ENCODE measurements around the gene RC3H2.
"Not testable (repeated sequence)": the region's sequence is repeated elsewhere in the genome, so short reads cannot be mapped to it uniquely, and the experiment has no call there.

RC3H2 gene

GRCh38 chr9:122912671-122912963 lies 7.5 kb upstream of the RC3H2 start:
- DNase-seq (ENCODE audit: low read depth in 1 of 2, low spot score in 1 of 2): no peak
- in situ Hi-C loops (cut with HindIII; ENCODE audit: low pct_unique_long_range_greater_than_20kb, low sequenced_read_pairs): no loop called here
- TF ChIP-seq JUND (IDR thresholded peaks at IDR 0.05; ENCODE audit: low read depth): no peak

GRCh38 chr9:122906122-122906521 lies 963 bp upstream of the RC3H2 start:
- DNase-seq (ENCODE audit: low read depth in 1 of 2, low spot score in 1 of 2); in situ Hi-C loops (cut with HindIII; ENCODE audit: low pct_unique_long_range_greater_than_20kb, low sequenced_read_pairs): not testable (repeated sequence)

- DNase-seq (ENCODE audit: low read depth in 1 of 2, low spot score in 1 of 2): peak in 1 of 2 experiments; percentile 57
- no peak for TF ChIP-seq JUND (IDR thresholded peaks at IDR 0.05; ENCODE audit: low read depth)
- in situ Hi-C loops (cut with HindIII; ENCODE audit: low pct_unique_long_range_greater_than_20kb, low sequenced_read_pairs): no loop called here
Observed at GRCh38 chr9:122904466-122904822, 715 bp downstream of the RC3H2 start.

DNA sequence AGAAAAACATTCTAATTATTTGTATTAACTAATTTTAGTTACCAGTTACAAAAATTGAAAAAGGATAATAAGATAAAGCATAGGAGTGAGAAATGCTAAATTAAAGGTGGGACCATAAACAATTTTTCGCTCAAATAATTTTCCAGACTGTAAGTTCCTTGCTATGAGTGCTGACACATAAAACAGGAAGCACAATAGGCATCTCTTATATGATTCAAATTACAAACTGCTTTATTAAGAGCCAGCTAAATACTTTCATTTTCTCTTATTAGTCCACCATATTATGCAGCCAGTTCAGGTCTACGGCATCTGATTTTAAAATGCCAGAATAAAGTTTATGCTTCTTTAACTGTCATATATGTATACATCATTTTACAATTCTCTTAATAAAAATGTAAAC lies 4.4 kb downstream of the RC3H2 start:
- in situ Hi-C loops (cut with HindIII; ENCODE audit: low pct_unique_long_range_greater_than_20kb, low sequenced_read_pairs): no loop called here
- no peak for DNase-seq (ENCODE audit: low read depth in 1 of 2, low spot score in 1 of 2)
- TF ChIP-seq JUND (IDR thresholded peaks at IDR 0.05; ENCODE audit: low read depth): no peak

DNA sequence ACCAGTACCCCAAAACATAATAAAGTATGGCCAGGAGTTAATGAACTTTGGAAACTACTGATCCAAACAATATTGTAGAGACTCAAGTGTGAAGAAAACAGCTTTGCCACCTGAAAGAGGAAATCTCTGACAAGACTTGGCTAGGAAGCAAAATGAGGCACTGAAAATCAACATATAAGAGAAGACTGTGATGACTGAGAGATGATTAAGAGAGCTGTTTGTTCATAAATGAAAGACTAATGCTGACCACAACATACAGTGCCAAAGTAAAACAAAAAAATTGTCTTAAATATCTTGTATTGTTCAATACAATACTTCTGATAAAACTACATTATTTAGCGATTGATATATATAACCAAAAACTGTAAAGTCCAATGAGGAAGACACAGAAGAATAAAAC lies 7.2 kb downstream of the RC3H2 start:
- in situ Hi-C loops (cut with HindIII; ENCODE audit: low pct_unique_long_range_greater_than_20kb, low sequenced_read_pairs): no loop called here
- DNase-seq (ENCODE audit: low read depth in 1 of 2, low spot score in 1 of 2): no peak
- no peak for TF ChIP-seq JUND (IDR thresholded peaks at IDR 0.05; ENCODE audit: low read depth)

DNA sequence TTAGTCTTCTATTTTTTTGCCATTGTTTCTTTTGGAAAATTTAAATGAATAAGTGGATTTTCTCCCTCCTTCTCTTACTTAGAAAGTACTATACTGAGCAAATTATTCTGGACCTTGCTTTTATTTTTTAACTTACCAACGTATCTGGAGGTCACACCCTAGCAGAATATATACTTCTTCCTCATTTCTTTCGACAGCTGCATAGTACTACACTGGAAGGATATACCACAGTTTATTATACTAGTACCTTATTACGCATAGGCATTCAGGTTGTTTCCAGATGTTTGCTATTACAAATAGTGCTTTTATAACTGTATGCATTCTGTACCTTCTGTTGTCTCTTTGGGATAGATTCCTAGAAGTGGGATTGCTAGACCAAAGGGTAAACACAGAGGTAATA lies 16.7 kb downstream of the RC3H2 start:
- in situ Hi-C loops (cut with HindIII; ENCODE audit: low pct_unique_long_range_greater_than_20kb, low sequenced_read_pairs): no loop called here
- no peak for TF ChIP-seq JUND (IDR thresholded peaks at IDR 0.05; ENCODE audit: low read depth)
- no peak for DNase-seq (ENCODE audit: low read depth in 1 of 2, low spot score in 1 of 2)

DNA sequence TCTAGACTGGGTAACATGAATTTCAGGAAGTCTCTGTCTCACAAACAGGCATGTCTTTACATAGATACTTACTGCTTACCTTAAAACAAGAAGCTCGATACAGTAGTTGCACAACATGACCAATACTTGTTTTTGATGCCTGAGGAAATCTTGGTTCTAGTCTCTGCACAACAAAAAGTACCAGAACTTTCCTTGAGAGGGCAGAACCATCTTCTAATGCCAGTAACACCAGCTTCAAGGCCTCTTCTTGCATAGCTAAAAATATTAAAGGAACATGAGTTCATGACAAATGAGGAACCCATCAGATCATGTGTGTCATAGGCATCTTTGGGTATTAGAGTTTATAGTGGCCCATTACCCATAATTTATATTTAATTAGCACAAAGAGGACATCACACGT lies 22.0 kb downstream of the RC3H2 start:
- no peak for TF ChIP-seq JUND (IDR thresholded peaks at IDR 0.05; ENCODE audit: low read depth)
- no peak for DNase-seq (ENCODE audit: low read depth in 1 of 2, low spot score in 1 of 2)
- in situ Hi-C loops (cut with HindIII; ENCODE audit: low pct_unique_long_range_greater_than_20kb, low sequenced_read_pairs): no loop called here

DNA sequence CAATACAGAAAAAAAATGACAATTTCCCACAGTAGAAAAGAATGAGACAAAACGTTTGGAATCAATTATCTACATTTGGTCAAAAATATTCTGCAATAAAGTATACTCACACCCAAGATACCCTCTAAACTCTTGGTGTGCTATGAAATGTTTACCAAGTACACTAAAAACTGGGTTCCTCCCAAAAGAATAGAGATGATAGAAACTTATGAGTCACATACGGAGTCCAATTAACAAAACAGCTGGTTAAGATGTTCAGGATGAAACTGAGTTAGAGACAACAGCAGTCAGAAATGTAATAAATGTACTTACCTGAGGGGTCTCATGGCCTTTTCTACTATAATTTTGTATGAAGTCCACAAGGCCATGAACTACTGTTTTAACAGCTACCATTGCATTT lies 25.7 kb downstream of the RC3H2 start:
- no peak for DNase-seq (ENCODE audit: low read depth in 1 of 2, low spot score in 1 of 2)
- no peak for TF ChIP-seq JUND (IDR thresholded peaks at IDR 0.05; ENCODE audit: low read depth)
- in situ Hi-C loops (cut with HindIII; ENCODE audit: low pct_unique_long_range_greater_than_20kb, low sequenced_read_pairs): no loop called here

DNA sequence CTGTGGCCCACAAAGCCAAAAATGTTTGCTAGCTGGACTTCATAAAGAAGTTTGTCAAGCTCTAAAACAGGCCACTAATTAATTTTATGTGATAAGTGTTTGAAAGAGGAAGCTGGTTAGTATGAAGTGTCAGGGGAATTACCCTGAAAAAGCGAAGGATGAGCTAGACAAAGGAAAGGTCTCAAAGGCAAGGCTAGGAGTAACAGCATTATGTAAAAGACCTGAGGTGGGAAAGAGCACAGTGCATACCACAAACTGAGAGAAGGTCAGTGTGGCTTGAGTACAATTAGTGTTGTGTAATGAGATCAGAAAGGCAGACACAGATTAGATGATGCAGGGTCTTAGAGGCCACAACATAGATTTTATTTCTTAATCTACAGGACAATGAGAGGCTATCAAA lies 29.6 kb downstream of the RC3H2 start:
- no peak for DNase-seq (ENCODE audit: low read depth in 1 of 2, low spot score in 1 of 2)
- TF ChIP-seq JUND (IDR thresholded peaks at IDR 0.05; ENCODE audit: low read depth): no peak
- in situ Hi-C loops (cut with HindIII; ENCODE audit: low pct_unique_long_range_greater_than_20kb, low sequenced_read_pairs): no loop called here

GRCh38 chr9:122867276-122867675 lies 37.9 kb downstream of the RC3H2 start:
- in situ Hi-C loops (cut with HindIII; ENCODE audit: low pct_unique_long_range_greater_than_20kb, low sequenced_read_pairs); DNase-seq (ENCODE audit: low read depth in 1 of 2, low spot score in 1 of 2): not testable (repeated sequence)

DNA sequence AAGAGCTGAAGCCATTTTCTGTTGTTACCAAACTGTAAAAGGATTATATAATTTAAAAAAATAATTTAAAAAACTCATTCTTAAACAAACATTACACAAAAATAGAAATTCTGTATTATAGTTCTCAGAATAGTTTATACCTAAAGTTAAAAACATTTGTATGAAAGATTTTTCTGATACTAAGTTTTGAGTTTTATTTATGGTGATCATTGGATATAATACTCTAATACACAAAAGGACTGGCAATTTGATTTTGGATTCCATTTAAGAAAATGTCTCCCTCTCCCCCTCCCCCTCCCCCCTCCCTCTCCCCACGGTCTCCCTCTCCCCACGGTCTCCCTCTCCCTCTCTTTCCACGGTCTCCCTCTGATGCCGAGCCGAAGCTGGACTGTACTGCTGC lies 39.1 kb downstream of the RC3H2 start:
- no peak for DNase-seq (ENCODE audit: low read depth in 1 of 2, low spot score in 1 of 2)
- in situ Hi-C loops (cut with HindIII; ENCODE audit: low pct_unique_long_range_greater_than_20kb, low sequenced_read_pairs): no loop called here
- TF ChIP-seq JUND (IDR thresholded peaks at IDR 0.05; ENCODE audit: low read depth): no peak

GRCh38 chr9:122865300-122865699 lies 39.9 kb downstream of the RC3H2 start:
- TF ChIP-seq JUND (IDR thresholded peaks at IDR 0.05; ENCODE audit: low read depth): no peak
- in situ Hi-C loops (cut with HindIII; ENCODE audit: low pct_unique_long_range_greater_than_20kb, low sequenced_read_pairs): no loop called here
- DNase-seq (ENCODE audit: low read depth in 1 of 2, low spot score in 1 of 2): no peak

- no peak for DNase-seq (ENCODE audit: low read depth in 1 of 2, low spot score in 1 of 2)
- in situ Hi-C loops (cut with HindIII; ENCODE audit: low pct_unique_long_range_greater_than_20kb, low sequenced_read_pairs): no loop called here
- no peak for TF ChIP-seq JUND (IDR thresholded peaks at IDR 0.05; ENCODE audit: low read depth)
Observed at GRCh38 chr9:122863407-122863806, 41.8 kb downstream of the RC3H2 start.

- DNase-seq (ENCODE audit: low read depth in 1 of 2, low spot score in 1 of 2): peak in 1 of 2 experiments; percentile 16
- in situ Hi-C loops (cut with HindIII; ENCODE audit: low pct_unique_long_range_greater_than_20kb, low sequenced_read_pairs): no loop called here
- TF ChIP-seq JUND (IDR thresholded peaks at IDR 0.05; ENCODE audit: low read depth): no peak
Observed at GRCh38 chr9:122860319-122861142, 44.6 kb downstream of the RC3H2 start.
